Measurements from ENCODE around the gene ELP1.
"Not testable (repeated sequence)": the region's sequence is repeated elsewhere in the genome, so short reads cannot be mapped to it uniquely, and the experiment has no call there.

ELP1 gene

GRCh38 chr9:108845947-108846346 is 88.0 kb downstream of the ELP1 start:
- Histone ChIP-seq H3K9me3 (ENCODE audit: severe bottlenecking) (no peaks in the 10 kb centered on the region), H3K4me3 (ENCODE audit: low read depth, low read length) (no peak overlapping the region), H3K27ac (peak overlapping the region; percentile 78), H3K27me3 (ENCODE audit: insufficient read depth, low read depth, severe bottlenecking) (no peaks in the 10 kb centered on the region), H3K36me3 (peaks cover 3% of the 10 kb centered on the region; the same call in 1 of the 2 replicates)
- DNase-seq = no peak
- no peak for TF ChIP-seq CTCF (IDR thresholded peaks at IDR 0.05; ENCODE audit: low read depth, low read length)

GRCh38 chr9:108845507-108845906 is 88.4 kb downstream of the ELP1 start:
- no peak for TF ChIP-seq CTCF (IDR thresholded peaks at IDR 0.05; ENCODE audit: low read depth, low read length)
- Histone ChIP-seq H3K27me3 (ENCODE audit: insufficient read depth, low read depth, severe bottlenecking) (no peaks in the 10 kb centered on the region), H3K27ac (peak overlapping the region; percentile 78), H3K4me3 (ENCODE audit: low read depth, low read length) (no peak overlapping the region), H3K9me3 (ENCODE audit: severe bottlenecking) (no peaks in the 10 kb centered on the region), H3K36me3 (peaks cover 3% of the 10 kb centered on the region; the same call in 1 of the 2 replicates)
- no peak for DNase-seq

- no peak overlapping the region for H3K4me3 ChIP-seq (ENCODE audit: low read depth, low read length)
- no peak for TF ChIP-seq CTCF (IDR thresholded peaks at IDR 0.05; ENCODE audit: low read depth, low read length)
- H3K36me3 ChIP-seq = peaks cover 8% of the 10 kb centered on the region; the same call in 1 of the 2 replicates
- H3K27ac ChIP-seq = peak overlapping the region; percentile 78
- no peaks in the 10 kb centered on the region for H3K27me3 ChIP-seq (ENCODE audit: insufficient read depth, low read depth, severe bottlenecking)
- H3K9me3 ChIP-seq (ENCODE audit: severe bottlenecking) = no peaks in the 10 kb centered on the region
- DNase-seq = no peak
Measured at GRCh38 chr9:108844856-108845255, 89.1 kb downstream of the ELP1 start.

GRCh38 chr9:108844391-108844790 is 89.5 kb downstream of the ELP1 start:
- peak; percentile 76 for DNase-seq
- Histone ChIP-seq H3K27ac (peak overlapping the region; percentile 78), H3K27me3 (ENCODE audit: insufficient read depth, low read depth, severe bottlenecking) (no peaks in the 10 kb centered on the region), H3K36me3 (peaks cover 12% of the 10 kb centered on the region), H3K4me3 (ENCODE audit: low read depth, low read length) (no peak overlapping the region), H3K9me3 (ENCODE audit: severe bottlenecking) (no peaks in the 10 kb centered on the region)
- TF ChIP-seq CTCF (IDR thresholded peaks at IDR 0.05; ENCODE audit: low read depth, low read length) = no peak

- H3K9me3 ChIP-seq (ENCODE audit: severe bottlenecking) = no peaks in the 10 kb centered on the region
- H3K27ac ChIP-seq = peak overlapping the region; percentile 78
- H3K27me3 ChIP-seq (ENCODE audit: insufficient read depth, low read depth, severe bottlenecking) = no peaks in the 10 kb centered on the region
- DNase-seq = peak; percentile 82
- no peak for TF ChIP-seq CTCF (IDR thresholded peaks at IDR 0.05; ENCODE audit: low read depth, low read length)
- H3K4me3 ChIP-seq (ENCODE audit: low read depth, low read length) = peak overlapping the region; percentile 58
- peaks cover 23% of the 10 kb centered on the region for H3K36me3 ChIP-seq
Measured at GRCh38 chr9:108842610-108843295, 91.2 kb downstream of the ELP1 start.

GRCh38 chr9:108839561-108839960 is 94.4 kb downstream of the ELP1 start:
- not testable (repeated sequence) for H3K4me3 ChIP-seq (ENCODE audit: low read depth, low read length); H3K27me3 ChIP-seq (ENCODE audit: insufficient read depth, low read depth, severe bottlenecking); H3K27ac ChIP-seq; H3K9me3 ChIP-seq (ENCODE audit: severe bottlenecking); DNase-seq
- H3K36me3 ChIP-seq = peaks cover 34% of the 10 kb centered on the region

Measured in WERI-Rb-1 (cell line).